Activated CD4-positive, alpha-beta T cell treated with anti-CD3 and anti-CD28 coated beads for 24 hours (primary cell): ENCODE measurements around the gene IL1B.
"Not testable (repeated sequence)": the region's sequence is repeated elsewhere in the genome, so short reads cannot be mapped to it uniquely, and the experiment has no call there.

Experiments
- DNase-seq, 2 donors: peaks; one replicate each; pipeline ENCODE4 v3.0.0-alpha.2; 2020; ENCODE audit warnings: low read depth in 2 of 2

The IL1B gene

GRCh38 chr2:112850588-112850987 is 14.0 kb upstream of the IL1B start:
- no peak for DNase-seq

- DNase-seq: no peak
Observed at GRCh38 chr2:112849956-112850355, 13.4 kb upstream of the IL1B start.

GRCh38 chr2:112848833-112849232 is 12.3 kb upstream of the IL1B start:
- no peak for DNase-seq

GRCh38 chr2:112846031-112846430 is 9.5 kb upstream of the IL1B start:
- no peak for DNase-seq

- no peak for DNase-seq
Observed at GRCh38 chr2:112843836-112844235, 7.3 kb upstream of the IL1B start.

GRCh38 chr2:112843288-112843687 is 6.7 kb upstream of the IL1B start:
- DNase-seq: no peak

GRCh38 chr2:112841295-112842044 is 4.9 kb upstream of the IL1B start:
- DNase-seq: no peak

GRCh38 chr2:112840068-112840445 is 3.5 kb upstream of the IL1B start:
- no peak for DNase-seq

- DNase-seq: no peak
Observed at GRCh38 chr2:112839407-112840067, 3.0 kb upstream of the IL1B start.

- no peak for DNase-seq
Observed at GRCh38 chr2:112836163-112836560, 417 bp downstream of the IL1B start.

GRCh38 chr2:112835536-112836162 is 930 bp downstream of the IL1B start:
- DNase-seq: no peak

GRCh38 chr2:112835061-112835501 is 1.5 kb downstream of the IL1B start:
- DNase-seq: no peak

- DNase-seq: no peak
Observed at GRCh38 chr2:112834396-112835037, 2.1 kb downstream of the IL1B start.

GRCh38 chr2:112833976-112834375 is 2.6 kb downstream of the IL1B start:
- DNase-seq: no peak

GRCh38 chr2:112833639-112833931 is 3.0 kb downstream of the IL1B start:
- DNase-seq: not testable (repeated sequence)

GRCh38 chr2:112832841-112833638 is 3.5 kb downstream of the IL1B start:
- no peak for DNase-seq

- no peak for DNase-seq
Observed at GRCh38 chr2:112831946-112832840, 4.4 kb downstream of the IL1B start.

GRCh38 chr2:112831513-112831845 is 5.1 kb downstream of the IL1B start:
- no peak for DNase-seq

GRCh38 chr2:112830682-112831512 is 5.7 kb downstream of the IL1B start:
- DNase-seq: no peak
